Stimulated activated CD8-positive, alpha-beta memory T cell treated with anti-CD3 and anti-CD28 coated beads, Interleukin-4, amount 100 ng/mL, for 48 hours (primary cell): ENCODE measurements around the gene SNAP25.
A peak's percentile ranks its signal among the peaks of the same experiment; 100 is the strongest.

Source experiments
- DNase-seq: peaks from one replicate; pipeline ENCODE4 v3.0.0-alpha.2; 2020

Gene SNAP25

DNA sequence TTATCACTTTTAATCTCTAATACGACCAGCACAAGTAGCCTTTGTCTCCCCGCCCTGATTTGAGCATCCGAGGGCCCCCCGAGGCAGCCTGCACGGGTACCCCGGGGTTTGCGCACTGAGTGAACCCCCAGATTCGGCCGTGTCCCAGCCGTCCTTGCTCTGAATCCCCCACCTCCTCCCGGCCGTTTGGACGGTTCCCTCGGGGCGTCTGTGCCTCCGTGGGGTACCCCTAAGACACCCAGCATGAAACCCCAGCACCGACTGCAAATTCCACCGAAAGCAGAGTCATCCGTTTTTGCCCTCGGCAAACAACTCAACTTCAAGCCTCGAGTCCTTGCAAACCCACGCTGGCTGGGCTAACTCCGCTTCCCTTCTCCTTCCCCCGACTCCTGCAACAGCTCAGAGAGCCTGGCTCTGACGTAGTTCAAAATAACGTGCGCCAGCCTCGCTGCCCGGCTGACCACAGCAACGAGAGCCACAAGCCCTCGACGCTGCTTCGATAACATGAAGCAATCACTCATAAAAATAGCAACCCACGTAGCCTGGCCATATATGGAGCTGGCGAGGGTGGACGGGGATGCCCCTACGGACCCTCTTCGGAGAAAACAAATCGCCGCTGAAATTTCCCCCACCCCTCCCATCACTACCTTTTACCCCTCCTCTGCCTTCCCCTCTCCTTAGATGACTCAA, 764 bp upstream of the SNAP25 start:
- DNase-seq = peak; percentile 56

DNA sequence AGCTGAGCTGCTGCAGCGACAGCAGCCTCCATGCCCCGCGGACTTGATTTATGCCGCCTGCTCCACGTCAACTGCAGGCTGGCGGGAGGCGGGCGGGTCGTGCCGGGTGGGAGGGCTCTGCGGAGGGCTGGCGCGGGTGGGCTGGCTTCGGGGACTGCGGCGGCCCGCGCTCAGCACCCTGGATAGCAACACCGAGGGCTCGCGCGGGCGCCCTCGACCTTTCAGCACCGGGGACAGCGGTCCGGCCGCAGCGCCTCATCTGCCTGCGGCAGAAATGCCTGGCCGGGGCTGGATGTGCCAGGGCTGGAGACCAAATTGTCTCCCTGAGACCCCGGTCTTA, 792 bp downstream of the SNAP25 start:
- DNase-seq = peak; percentile 80

DNA sequence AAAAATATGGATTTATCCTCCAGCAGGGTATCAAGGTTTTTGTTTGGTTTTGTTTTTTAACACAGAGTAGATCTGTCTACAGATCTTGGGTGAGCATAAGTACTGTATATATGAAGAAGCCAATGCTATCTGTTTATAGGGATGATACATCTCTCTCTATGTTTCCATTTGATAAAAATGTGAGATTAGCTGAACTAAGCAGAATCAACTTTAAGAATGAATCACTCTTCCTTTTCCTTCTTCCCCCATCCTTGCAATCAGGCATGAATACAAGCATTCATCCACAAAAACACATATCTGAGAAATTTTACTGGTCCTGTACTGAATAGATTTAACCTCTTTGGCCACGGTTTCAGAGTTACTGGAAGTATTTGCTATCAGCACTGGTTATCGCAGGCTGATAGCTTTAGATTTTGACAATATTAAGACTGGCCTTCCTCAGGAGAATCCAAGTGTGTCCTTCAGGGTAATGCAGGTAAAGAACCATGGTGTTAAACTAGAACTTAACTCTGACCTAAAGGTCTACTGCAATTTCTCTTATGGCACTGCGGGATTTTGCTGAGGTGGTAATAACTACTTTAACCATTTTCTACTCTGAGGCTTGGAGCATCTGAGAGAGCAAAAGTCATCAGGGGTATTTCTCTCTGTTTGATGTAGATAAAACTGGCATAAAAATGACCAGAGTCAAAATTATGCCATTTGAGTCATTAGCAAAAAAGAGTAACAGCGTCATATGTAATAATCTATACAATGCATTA, 1.5 kb downstream of the SNAP25 start:
- no peak for DNase-seq

DNA sequence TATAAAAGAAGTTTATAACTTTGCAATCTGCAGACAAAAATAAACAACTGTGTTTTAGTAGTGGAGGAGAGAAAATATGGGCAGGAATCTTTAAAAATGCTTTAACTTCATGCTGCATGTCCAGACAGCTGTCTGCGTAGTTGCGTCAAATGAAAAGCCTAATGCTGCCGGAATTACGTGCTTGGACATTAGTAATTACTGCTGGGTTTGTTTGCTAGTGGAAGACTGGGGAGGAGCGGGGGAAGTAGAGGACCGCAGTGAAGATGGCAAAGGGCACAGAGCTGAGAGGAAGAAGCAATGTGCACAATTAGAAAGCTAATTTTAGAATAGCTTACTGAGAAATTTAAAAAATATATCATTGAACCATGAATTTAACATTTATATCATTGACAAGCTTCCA, 2.4 kb downstream of the SNAP25 start:
- DNase-seq = no peak

DNA sequence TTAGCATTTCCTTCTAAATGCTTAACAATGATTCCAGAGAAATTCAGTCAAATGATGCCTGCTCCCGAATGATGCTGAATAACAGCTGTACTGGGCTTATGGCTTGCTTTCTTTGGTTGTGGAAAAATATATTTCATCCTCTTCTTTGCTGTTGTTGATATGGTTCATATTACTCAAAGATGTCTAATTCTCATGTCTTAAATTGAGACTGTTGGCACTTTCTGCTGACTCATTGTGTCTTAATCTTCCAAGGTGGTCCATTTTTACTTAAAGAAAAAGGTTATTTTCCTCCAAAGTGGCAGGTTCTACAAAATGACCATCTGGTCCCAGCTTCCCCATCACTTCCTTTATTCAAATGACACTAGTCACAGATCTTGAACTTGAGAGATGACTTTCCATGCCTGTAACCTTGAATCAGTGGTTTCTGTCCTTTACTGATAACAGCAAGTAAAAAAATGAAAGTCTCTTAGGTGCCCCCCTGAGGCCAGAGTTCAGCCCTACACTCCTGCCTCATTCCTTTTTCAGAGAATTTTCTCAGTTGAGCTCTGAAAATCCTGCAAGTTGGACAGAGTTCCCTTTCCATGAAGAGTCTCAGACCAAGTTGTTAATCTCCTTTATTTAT, 6.9 kb downstream of the SNAP25 start:
- no peak for DNase-seq

DNA sequence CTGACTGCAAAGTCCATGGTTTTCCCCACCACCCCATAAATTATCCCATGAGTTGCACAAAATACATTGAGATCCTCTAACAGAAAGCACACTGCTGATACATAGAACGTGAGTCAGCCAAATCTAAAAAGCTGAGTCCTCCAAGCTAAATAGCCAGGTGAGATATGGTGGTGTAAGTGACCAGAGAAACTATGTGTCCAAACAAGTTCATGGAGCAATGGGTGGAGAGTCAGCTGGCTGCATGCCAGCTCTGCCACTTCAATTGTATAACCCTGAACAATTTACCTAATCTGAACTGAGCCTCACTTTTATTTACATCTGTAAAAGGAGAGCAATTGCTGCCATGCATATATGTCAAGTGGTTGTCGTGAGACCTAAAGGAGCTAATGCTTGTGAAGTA, 9.7 kb downstream of the SNAP25 start:
- no peak for DNase-seq

DNA sequence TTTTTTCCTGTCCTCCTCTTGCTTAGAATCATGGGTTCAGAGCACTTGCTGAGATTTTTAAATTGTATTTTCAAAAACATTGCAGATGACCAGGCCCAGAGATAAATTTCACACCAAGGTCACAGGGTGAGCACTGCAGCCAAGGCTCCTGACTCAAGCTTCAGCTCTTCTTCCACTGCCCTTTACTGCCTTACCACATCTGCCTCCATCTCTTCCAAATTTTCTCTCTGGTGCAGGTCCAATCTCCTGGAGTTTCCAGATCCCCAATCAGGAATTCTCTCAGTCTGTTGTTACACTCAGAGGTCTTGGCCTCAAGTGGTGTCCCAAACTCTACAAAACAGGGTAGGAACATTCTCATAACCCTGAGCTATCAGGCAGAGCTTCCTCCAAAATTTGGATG, 12.7 kb downstream of the SNAP25 start:
- no peak for DNase-seq

DNA sequence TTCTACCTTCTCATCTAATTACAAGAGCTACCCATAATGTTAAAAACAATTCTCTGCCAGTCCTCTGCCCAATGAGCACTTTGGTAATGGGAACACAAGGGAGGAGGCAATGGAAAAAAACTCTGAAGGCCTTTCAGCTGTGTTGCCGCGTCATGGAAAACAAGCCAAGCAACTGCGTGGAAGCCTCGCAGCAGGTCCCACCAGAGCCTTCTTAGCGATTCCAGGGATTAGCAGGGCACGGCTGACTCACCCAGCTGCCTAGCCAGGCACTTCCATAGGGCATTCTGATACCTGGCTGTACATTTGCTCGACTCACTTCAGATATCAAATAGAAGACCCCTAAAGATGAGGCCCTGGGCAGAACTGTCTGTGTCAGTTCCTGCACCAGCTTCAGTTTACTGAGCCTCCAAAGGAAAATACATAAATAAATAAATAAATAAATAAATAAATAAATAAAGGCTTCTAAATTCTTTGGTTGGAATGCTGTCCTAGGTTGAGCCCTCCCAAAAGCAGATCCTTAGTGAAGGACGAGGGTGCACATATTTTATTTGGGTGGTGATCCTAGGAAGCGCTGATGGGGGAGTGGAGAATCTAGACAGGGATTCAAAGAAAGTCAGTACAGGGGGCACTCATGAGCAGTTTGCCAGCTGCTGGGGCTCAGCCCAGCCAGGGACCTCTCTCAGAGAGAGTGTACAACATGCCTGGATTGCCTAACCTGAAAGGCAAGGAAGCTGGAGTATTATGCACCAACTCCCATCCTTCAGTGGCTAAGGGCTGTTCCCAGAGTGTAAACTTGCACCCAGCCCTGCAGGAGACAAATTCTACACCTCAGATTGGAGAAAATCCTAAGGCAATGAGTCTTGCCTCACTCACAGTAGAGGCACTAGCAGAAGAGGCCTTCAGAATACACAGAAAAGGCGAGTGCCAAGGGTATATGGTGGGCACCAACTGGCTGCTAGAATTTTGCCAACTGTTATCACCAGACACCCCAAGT, 18.2 kb downstream of the SNAP25 start:
- DNase-seq = no peak

DNA sequence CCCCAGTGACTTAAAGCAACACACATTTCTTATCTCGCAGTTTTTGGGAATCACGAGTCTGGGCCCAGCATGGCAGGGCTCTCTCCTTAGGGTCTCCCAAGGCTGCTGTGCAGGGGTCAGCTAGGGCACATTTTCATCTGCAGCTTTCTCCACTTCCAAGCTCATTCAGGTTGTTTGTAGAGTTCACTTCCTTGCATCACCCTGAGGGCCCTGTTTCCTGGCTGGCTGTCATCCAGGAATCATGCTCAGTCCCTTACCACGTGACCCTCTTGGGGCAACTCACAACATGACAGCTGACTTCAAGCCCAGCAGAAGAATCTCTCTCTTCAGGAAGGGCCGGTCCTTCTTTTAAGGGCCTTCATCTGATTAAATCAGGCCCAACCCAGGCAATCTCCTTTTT, 21.3 kb downstream of the SNAP25 start:
- DNase-seq = no peak

DNA sequence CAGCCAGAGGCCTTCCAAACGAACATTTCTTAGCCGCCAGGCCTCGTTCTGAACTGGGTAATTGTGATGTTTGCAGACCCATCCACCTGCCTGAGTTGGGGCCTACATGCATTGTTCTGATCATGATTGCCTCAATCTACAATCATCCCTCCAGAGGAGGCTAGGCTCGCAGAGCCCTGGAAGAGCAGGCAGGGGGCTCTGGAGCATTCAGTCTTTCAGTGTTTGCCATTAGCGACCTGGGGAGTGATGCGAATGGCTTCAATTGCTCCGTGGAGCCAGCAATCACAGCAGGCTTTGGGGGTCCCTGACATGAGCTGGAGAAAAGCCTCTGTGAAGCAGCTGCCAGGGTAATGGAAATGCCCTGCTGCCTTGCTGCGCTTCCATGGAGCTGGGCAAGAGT, 22.0 kb downstream of the SNAP25 start:
- no peak for DNase-seq

DNA sequence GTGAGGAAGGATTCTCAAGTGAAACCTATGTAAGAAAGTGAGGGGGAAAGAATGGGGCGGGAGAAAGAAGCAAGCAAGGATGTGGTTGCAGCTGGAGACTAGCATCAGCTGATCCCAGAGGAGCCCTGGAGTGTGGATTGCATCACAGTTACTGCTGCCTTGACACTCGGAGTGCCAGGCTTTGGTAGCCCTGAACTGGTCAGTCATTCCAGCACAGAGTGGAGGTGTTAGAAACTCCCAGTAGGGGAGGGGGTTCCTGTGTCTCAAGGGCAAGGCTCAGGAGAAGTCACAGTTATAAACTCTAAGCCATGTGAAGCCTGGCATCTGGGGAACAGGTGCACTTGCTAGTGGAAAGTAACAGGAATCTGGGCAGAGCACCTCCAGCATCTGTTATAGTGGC, 23.5 kb downstream of the SNAP25 start:
- no peak for DNase-seq

DNA sequence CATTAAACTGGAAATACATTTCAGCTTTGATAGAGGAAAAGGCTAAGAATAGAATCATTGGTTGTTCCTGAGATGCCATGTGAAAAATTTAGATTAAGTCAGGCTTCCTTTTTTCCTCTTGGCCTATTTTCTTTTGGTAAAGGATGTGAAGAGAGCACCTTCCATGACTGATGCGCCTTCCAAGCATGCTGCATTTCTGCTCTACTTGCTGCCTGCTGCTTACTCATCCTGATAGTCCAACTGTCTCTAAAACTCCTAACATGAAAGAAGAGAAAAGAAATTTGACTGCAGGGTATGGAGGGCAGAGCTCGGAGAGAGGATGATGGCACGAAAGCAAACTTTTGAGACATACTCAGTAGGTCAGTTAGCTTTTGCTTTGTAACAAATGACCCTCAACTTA, 28.8 kb downstream of the SNAP25 start:
- DNase-seq = no peak

DNA sequence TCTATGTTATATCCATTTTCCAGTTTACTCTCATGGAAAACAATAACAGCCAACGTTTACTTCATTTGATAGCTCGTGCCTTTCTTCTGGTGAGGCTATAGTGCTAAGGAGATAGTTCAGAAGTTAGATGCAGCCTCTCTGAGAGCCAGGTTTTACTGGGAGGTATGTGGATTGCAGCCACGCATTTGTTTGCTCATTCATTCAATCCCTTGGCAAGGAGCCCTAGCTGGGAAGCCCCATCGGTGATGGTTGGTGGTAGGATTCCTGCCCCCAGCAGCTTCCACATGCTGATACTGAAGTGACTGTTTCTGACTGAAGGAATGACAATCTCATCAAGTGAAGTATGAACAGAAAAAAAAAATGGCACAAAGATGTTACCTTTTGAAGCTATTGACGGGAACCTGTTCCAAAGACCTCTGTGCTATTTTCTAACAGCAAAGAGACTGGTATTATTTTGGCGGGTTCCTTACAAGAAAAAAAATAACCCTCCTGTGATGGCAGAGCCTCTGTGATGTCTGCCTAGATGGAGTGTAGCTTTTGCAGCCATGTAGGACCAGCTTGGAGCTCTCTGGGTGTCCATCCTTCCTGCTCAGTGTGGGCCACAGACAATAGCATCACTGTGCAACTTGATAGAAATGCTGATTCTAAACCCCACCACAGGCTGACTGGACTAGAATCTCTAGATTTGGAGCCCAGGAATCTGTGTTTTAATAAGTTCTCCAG, 30.6 kb downstream of the SNAP25 start:
- no peak for DNase-seq

DNA sequence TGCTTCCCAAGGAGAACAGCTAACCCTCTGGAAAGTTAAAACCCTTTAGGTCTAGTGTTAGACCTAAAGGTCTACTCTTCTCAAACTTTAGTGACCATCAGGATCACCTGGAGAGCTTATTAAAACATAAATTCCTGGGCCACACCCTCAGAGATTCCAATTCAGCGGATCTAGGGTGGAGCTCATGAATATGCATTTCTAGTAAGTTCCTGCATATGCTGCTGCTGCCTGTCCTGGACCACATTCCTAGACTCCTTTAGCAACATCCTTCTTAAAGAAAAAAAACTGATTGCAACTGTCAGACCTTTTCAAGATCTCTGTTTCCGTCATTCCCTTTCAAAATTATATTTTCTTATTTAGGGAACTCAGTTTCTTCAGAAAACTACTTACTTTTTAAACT, 31.2 kb downstream of the SNAP25 start:
- DNase-seq = no peak

DNA sequence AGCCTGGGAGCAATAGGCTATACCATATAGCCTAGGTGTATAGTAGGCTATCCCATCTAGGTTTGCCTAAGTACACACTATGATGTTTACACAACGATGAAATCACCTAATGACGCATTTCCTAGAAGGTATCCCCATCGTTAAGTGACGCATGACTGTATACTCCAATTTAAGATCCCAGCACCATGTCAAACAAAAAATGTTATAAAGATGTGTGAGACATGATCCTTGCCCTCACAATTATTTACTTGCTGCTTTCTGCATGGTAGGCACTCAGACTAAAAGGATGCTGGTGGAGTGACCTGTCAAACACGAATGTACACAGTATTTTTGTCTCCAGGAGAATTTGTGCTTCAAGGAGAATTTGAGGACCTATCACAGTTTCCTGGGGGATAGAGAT, 32.3 kb downstream of the SNAP25 start:
- DNase-seq = no peak

DNA sequence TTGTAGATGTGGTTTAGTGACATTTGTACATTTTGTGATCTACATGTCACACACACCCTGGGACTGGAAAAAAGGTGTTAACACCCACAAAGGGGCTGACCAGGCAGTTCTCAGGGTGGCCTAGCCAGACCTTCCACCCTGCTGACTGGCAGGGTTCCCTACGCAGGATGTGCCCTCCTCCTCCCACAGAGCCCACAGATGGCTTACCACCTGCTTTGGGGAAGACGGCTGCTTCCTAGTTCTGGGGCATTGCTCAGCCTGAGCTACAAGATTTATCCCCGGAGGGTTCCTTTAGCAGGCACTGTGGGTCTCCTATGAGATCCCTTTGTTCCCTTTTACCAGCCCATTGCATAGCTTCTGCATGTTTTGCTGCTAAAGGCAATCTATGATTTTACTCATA, 35.1 kb downstream of the SNAP25 start:
- DNase-seq = no peak

DNA sequence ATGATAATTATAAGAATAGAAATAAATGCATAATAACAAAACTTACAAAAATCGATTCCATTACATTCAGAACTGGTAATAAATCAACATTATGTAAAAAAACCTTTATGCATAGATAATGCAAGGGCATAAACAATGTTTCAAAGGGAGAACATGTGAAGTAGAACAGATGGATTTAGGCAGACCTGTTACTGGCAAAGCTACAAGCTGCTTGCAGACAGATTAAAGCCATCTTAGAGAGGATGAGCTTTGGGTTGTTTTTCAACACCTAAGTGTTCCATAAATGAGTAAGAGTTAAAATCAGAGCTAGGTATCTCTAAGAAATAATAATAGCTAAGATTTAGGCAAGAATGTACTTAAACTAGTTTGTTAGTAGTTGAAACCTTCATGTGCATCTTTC, 37.2 kb downstream of the SNAP25 start:
- DNase-seq = no peak

DNA sequence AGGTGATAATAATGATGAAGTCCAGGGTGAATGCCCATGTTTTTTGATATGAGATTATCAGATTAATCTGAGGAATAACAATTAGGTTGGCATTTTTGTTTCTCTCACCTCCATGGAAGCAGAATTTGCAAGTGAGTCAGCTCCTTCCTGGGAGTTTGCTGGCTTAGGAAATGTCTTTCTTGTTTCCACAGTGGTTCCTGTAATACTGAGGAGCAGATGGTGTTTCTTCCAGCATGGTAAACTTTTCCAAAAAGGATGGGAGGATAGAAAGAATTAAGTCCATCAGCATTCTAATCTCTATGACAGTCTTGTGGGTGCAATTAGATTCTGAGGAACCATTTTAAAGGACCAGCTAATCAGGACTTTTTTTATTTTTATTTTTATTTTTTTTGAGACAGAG, 40.5 kb downstream of the SNAP25 start:
- no peak for DNase-seq

DNA sequence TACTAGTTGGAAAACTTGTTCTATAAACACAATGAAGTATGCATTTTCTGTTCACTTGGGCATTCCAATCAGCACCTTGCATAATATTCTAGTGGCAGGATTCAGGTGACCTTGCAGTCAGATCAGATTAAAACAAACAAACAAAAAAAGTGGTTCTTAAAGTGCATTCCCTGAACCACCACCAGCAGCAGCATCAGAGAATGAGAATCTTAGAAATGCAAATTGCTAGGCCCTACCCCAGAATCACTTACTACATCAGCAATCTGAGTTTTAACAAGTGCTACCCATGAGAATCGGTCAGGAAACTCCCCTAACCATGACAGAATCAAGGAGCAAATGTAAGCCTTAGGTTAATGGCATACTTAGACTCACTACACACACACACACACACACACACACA, 41.7 kb downstream of the SNAP25 start:
- DNase-seq = no peak

DNA sequence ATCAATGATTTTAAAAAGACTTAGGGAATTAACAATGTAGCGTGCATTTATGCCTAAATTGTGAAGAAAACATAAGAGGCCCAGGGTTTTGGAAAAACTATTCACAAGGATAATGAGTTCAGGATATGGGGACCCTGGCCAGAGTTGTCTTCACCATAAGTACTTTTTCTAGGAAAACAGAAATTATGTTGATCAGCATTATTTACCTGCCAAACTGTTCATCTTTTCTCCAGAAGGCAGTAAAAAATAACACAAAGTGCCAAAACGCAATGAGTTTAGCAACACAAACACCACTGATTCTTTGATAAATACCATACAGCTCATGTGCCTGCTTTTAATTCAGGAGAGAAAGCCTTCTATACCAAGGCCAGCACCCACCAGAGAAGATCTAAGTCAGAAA, 43.1 kb downstream of the SNAP25 start:
- no peak for DNase-seq

DNA sequence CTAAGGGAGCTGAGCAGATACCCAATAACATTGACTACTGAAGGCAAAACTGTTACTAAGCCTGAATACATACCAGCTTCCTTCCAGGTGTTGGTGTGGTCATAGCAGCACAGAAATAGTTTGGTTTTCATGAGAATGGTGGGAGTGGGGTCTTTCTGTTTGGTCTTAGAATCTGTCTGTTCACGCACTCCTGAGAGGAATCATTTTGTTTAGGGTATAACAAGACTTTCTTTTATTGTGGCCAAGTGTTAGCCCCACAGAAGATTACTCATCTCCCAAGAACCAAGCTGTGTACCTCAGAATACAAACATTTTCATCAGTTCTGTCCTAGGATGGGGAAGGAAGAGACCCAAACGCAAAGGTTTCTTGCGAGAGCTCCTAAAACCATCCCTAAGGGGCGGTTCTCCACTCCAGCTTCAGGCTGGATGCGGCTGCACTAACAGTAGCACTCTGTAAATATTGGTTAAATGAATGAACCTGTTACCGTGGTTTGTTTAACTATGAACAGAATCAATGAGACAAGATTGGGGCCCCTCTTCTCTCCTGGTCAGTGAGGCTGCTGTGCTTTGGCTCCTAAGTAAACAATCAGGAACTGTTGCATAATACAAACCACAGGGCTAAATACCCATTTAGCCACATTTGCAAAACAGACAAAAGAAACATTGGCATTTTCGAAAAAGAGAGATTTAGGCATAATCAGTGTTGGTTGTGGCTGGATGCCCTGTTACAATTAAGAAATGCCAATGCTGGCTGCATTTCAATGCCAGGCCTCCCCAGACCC, 44.9 kb downstream of the SNAP25 start:
- DNase-seq = no peak

DNA sequence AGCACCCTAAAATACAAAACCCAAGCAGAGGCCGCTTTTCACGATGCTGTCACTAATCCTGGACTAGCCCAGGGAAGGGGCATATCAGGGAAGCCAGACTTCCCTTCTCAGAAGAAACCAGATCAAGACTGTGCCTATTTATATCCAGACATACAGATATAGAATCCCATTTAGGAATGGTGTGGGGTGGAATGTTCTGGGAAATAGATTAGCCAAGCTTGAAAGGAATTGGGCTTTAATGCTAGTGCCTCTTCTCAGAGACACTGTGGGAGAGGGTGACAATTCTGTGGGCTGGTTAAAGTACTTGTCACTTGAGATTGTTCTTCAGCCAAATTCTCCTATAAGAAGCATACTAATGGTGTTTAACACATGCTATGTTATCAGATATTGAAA, 45.5 kb downstream of the SNAP25 start:
- no peak for DNase-seq
